Renal pelvis (tissue), 4 donors: ENCODE data around the gene C4orf54. TPM values are rescaled to one million over a fixed set of nuclear protein-coding genes. Genes with fewer than 3 reads are reported as not detected.
A peak's percentile ranks its signal among the peaks of the same experiment; 100 is the strongest.

Experiments
- DNase-seq: peaks from one replicate; pipeline ENCODE4 v3.0.0-alpha.2; 2013
- polyA plus RNA-seq, 3 donors: library from polyadenylated mRNA; unstranded; fragments of 120-200 nt; gene quantifications; one replicate each; pipeline ENCODE4 v1.2.1, GENCODE V29; 2013; ENCODE audit not compliant: insufficient read length in 3 of 3

C4orf54 gene
- polyA plus RNA-seq, 3 donors, result 1.1 TPM

DNA sequence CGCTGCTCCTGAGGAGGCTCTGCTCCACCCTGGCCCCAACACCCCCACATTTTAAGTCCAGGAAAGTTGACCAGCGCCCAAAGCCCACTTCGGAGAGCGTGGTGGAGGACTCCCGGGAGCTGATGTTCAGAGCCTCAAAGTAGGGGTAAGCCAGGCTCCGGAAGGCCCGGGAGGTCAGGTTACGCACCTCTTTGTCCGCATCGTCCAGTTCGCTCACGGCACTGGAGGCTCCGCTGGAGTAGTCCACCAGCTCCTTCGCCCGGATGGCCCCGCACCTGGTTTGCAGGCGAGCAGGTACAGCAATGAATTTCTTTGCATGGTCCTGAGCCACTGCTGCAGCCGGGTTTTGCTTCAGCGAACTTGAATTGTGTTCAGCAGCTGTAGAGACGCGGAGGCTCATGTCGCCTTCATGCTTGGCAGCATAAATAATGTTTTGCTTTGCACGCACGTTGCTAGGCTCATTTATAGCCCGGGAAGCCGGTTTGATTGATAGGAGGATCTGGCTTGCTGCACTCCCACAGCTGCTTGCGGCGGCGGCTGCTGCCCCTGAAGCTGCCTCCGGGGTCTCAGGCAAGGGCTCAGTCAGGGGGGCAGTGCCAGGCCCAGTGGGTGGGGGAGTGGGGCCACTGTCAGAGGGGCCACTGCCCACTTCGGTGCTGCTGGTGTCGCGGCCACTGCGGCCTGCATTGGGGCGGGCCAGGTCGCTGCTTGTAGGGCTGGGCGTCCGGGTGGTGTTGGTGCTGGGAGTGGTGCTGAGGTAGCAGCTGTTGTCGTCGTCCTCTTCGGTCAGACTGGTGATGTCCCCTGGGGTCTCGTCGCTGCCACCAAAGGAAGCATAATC, 4.8 kb downstream of the C4orf54 start:
- peak; percentile 88 for DNase-seq

DNA sequence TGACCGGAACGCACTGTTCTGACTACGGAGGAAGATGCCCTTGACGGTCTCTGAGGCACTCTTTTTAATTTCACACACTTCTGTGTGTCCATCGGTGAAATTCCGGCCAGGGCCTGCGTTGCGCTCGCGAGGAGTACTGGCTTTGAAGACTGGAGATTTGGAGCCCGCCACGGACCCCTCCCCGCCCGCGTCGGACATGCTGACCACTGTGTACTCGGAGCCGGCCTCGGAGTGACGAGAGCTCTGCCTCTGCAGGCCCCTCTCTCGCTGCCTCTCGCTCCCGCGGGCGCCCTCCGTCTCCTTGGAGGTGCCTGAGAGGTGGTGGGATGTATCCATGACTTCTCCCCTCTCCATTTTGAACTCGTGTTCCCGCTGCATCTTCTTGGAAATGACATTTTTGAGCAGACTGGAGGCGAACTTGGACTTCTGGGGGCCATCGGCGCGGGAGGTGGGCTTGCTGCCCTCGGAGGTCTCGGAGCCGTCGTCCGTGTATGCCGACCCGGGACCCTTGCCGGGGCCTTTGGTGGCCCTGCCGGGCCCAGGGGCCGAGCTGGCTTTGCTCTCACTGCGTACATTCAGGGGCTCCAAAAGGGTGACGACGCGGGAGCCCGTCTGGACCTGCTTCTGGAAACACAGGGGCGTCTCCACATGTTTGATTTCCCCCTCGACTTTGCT, 5.7 kb downstream of the C4orf54 start:
- DNase-seq, result no peak

DNA sequence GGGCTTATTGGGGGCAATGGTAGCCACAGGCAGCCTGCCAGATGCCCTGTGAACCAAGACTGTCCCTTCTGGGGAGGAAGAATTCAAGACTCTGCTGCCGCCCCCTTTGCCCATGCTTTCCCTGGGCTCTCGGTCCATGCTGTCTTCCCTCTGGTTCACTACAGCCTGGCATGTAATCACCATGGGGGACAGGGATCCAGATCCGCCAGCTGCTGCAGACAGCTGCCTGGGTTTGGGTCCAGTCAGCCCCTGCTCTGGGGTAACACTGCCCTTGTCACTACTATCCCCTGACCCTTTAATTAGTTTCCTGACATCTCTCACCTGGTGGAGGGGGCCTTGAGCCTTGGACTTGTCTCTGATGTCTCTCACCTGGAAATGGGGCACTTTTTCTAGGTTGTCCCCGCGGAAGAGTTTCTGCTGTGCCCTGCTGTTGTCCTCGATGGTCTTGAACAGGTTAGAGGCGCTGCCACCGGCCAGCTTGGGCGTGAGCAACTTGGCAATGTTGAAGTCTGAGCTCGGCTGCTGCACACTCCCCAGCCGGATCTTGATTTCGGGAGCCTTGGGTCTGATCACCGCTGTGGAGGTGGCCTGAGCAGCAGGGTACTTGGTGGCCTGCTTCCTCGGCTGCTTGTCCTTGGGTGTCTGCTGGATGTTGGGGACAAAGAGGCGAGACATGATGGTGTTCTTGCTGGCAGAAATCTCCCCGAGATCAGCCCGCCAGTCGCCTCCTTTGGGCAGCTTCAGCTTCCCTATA, 6.4 kb downstream of the C4orf54 start:
- no peak for DNase-seq

DNA sequence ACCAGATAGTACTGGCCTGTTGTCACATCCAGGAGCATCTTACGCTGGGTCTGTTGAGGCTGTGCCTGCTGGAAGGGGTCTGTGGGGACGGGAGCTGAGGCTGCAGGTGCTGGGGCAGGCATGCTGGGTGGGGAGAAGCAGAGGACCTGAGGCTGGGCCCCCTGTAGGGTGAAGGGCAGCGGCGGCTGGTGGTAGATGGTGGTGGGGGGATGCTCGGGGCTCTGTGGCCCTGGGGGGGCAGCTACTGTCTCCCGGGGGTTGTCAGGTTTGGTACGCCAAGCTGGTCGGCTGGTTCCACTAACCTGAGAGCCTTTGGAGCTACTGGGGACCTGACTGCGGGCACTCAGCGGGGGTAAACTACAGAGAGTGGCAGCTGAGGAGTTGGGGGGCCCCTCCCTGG, 7.8 kb downstream of the C4orf54 start:
- no peak for DNase-seq

DNA sequence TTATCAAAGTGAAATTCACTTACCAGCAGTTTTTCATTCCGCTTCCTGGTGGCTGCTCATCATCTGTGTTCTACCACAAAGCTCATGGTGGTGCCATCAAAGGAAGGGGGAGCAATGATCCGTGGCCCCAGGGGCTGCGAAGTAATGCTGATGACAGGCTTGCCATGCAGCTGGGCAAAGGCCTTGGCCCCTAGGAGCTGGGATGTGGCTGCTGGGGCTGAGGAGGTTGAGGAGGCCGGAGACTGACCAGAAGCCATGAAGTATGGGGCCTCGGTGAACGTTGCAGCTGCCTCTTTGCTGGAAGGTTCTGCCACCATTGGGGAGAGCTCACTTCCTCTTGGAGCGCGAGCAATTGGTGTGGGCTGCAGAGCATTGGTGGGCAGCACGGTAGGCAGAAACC, 8.4 kb downstream of the C4orf54 start:
- no peak for DNase-seq

DNA sequence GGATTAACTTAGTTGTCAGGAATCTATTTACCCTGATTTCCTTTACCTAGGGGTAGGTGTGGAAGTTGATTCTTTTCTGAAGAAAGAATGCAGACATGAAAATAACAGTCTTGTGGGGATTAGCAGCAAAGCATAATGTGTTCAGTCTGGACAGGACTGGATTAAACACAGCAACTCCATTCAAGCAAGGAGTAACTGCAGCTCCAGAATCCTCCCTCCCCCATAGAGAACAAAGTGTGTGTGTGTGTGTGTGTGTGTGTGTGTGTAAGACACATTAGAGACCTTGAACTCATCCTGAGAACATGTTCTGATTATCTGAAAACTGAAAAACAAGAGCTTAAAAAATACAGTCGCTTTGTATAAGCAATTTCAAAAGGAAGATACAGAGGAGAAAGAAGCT, 9.3 kb downstream of the C4orf54 start:
- DNase-seq, result peak; percentile 48

DNA sequence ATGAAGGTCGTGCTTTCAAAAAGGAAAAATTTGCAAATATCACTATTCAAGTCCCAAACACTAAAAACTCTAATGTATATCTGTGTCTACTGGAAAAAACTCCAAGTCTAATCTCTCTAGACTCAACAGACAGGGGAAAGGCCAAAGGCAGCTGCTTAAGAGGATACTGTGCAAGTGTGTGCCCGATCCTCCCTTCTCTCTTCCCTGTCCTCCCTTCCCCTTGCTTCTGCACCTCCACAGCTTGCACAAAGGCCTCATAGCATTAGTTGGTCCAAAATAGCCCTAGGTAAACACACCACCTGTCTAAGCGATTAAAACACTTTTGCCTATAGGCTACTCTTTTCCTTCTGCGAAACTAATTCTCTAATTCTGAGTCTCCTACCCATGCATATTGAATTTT, 10.6 kb downstream of the C4orf54 start:
- DNase-seq, result no peak

DNA sequence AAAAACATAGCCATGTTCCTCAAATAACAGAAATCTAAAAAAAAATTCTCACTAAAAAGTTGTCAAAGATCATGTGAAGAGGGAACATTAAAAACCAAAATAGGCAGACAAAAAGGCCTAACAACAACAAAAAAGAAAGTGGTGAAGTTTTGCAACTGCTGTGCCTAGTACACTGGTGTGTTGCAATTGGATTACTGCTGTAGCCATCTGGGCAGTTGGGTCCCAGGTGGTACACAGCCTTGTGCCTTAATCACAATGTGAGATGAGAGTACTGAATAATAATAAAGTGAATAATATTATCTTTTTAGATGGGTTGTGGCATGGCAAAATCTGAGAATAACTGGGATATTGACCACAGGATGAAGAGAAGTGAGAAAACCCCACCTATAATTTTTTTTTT, 12.0 kb downstream of the C4orf54 start:
- no peak for DNase-seq

DNA sequence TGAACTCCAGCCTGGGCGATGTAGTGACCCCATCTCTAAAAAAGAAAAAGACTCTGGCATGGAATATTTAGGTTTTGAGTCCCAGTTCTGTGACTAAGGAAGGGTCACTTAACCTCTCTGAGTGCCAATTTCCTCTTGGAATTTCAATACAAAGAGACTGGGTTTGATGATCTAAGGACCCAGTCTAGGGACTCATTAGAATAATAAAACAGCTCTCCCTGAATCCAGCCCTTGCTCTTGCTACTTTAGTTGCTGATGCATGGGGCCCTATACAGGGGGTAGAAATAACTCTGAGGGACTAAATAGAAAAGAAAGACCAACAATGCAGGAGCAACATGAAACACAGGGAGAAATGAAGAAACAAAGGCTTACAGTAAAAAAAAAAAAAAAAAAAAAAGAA, 12.6 kb downstream of the C4orf54 start:
- DNase-seq, result no peak

DNA sequence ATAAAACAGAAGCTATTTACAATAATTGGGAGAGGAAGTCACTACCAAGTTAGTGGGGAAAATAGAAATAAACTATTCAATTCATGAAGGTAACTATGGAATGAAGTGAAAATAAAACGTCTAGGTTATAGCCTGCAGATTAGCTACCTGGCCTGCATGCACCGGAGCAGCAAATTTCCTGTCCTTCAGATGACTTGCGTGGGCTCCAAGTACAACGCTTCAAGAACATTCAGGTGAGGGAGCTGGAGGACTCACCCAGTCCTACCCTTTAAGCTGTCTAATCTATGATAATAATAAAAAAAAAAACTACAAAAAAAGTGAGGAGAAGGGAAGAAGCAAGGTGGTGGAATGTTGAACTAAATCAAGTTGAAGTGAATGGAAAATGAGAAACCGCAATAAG, 13.2 kb downstream of the C4orf54 start:
- no peak for DNase-seq

DNA sequence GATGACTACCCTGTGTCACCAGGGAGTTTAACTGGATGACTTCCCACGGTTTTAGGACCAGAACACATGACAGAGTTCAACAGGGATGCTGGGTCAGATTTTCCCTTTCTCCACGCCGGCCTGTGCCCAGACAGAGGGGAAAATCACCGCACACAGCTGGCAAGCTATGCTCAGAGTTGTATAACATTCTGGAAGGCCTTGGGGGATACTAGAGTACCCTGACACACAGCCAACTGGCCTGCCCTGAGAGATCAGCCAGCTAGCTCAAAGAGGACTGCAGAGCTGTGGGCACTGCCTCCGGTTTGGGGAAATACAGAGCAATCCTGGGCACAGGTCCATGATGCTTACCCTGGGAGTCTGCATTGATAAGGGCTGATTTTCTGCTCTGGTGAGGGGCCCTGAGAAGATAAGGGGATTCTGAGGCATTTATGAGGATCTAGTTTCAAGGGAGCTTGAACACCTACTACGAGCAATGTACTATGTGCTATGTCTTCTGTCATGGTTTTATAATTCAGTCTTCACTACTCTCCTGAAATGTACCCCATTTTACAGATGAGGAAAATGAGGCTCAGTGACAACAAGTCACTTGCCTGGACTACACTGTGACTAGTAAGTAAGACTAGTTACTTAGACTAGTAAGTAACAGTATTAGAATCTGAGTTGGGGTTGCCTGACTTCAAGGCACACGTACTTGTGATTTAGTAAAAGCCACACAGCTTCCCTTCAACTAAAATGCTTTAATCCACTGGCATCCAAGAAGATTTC, 14.7 kb downstream of the C4orf54 start:
- no peak for DNase-seq

DNA sequence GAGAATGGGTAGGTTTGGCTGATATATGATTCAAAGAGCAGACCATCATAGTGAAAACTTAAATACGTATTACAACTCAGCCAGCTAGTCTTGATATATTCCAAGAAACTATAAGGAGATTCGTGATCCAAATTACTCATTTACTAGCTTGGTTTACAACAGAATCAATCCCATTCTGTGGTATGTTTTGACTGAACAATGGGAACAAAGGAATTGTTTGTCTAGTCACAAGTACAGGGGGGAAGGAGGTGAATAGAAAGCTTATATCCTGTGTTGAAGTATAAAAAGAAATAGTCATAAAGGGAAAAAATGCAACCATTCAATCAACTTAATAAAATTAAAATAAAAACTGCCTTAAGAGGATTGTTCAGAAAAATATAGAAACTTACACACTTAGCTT, 17.0 kb downstream of the C4orf54 start:
- no peak for DNase-seq

DNA sequence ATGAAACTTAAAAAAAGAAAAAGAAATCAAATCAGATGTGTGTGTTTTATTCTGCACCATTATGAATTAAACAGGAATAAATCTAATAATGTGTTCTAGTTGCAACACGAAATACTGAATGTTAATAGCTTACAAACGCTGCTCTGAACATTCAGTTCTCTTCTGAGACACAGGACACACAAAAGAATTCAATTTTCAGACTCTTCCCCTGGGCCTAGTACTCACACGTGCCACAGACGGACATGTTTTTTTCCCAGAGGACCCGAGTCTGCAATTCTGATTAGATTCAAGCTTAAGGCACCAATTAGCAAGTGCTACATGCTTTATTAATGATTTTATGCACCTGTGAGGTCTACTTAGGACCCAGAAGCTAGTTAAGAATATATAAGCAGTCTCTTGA, 20.5 kb downstream of the C4orf54 start:
- no peak for DNase-seq

DNA sequence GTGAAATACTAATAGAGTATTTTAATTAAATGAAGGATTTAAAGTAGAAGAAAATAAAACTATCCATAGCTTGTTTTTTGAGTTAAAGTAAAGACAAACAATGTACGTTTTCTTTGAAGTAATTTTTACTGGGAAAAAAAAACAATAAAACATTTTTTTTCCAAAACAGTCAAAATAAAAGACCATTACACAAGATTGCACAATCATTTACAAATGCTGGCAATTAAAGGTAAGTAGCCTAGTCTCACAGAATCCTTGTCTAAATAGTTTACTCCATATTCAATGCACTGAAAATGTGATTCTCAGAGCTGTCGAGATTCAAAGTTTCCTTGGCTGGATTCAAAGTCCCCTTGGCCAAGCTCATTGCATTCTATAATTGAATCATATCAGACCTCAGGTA, 21.2 kb downstream of the C4orf54 start:
- DNase-seq, result no peak

DNA sequence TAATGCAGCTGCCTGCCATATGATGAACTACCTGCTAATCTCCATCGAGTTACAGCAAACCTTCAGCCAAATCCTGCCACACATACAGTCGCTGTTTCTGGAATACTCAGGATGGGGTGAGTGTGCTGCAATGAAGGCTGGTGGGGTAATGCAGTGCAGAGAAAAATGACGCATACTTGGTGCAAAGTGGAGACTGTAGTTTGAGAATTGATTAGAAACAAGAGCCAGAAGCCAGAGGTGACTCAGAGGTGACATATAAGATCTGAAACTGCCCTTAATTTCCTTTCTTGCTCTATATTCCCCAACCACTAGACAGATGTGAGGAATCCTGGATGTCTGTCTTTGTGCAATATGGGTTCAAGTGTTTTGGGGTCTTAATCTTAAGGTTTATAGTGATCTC, 22.0 kb downstream of the C4orf54 start:
- no peak for DNase-seq

DNA sequence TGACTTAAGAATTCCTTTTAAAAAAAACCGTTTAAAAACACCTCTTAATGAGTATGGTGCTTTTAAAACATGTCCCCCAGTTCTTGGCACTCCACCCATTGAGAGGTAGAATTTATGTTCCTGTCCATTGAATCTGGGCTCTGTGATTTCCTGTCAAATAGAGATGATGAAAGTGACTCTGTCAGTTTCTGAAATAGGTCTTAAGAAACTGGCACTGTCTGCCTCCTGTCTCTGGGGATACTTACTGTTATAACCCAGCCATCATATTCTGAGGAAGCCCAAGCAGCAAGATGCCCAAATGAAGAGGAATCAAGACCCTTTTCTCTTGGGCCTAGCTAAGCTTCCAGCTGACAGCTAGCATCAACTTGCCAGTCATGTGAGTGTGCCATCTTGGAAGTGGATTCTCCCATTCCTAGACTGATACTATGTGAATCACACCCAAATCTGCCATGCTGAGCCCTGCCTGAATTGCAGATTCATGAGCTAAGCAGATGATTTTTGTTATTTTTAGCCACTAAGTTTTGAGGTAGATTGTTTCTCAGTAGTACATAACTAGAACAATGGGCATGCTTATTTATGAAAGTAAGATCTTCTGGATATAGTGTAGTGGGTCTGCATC, 22.8 kb downstream of the C4orf54 start:
- DNase-seq, result no peak

DNA sequence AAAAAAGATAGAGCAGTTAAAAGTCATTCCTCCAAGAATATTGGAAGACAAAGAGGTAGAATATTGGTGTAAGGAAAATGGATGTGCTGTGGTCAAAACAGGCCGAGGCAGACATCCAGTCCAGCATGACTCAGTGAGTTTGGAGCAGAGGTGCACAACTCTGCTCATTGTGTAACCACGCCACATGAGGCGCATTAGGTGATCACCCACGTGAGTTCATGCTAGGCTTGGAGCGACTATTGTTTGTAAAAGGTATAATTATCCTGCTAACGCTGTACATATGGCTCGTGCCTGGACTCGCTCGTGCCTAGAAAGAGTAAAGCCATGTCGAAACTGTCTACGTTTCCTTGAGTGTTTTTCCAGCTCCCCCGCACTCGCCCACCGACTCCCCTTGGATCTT, 23.9 kb downstream of the C4orf54 start:
- no peak for DNase-seq

DNA sequence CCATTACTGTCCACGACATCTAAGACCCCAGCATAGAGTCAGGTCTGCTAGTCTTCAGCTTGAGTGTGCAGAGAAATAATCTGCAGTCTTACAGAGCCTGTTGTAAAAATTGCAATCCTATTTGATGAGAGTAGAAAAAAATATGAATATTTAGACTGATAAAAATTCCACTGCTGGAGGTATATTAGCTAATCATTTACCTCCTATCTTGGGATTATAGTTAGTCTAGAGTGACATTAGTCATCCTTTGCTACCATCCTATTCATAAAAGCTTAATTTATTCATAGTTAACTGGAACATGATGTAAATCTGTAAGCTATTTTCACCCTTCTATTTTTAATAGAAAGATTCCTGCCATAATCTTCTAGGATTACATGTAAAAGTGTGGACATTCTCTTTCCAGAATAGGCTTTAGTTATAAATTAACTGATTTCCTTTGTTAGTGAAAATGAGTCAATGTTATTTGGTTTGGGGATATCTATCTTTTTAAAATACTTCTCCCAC, 26.7 kb downstream of the C4orf54 start:
- no peak for DNase-seq

DNA sequence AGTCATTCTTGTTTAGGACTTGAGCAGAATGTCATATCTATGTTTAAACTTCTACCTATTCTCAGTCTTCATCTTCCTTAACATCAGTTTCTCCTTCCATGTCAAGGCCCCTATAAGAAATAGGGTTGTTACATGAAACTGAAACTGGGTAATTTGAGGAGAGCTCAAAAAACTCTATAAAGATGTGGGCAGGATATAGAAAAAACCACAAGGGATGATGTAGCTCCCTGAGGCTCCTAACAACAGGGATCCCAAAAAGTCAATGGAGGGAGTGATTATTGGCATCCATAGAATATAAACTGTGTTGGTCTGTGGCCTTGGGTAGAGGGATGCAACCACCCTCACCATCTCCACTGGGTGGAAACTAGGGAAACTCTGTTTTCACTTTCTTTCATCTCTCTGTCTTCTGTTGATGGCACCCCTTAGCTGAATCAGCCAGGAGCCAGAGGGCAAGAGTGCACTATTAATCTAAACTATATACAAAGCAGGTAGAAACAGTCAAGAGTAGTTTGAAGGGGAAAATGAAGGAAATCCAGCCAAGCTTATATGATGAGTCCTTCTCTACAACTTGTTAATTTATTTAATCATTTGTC, 27.6 kb downstream of the C4orf54 start:
- DNase-seq, result no peak

DNA sequence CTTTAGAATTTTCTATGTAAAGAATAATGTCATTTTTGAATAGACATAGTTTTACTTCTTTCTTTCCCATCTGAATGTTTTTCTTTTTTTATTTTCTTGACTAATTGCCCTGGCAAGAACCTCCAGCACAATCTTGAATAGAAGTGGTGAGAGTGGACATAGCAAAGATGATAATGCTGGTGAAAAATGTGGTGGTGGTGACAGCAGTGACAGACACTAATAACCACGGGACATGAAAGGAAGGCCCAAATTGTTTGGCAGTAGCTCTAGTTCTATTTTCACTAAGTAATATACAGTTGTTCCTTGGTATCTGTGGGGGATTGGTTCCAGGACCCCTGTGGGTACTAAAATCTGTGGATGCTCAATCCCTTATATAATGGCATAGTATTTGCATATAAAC, 29.6 kb downstream of the C4orf54 start:
- no peak for DNase-seq

DNA sequence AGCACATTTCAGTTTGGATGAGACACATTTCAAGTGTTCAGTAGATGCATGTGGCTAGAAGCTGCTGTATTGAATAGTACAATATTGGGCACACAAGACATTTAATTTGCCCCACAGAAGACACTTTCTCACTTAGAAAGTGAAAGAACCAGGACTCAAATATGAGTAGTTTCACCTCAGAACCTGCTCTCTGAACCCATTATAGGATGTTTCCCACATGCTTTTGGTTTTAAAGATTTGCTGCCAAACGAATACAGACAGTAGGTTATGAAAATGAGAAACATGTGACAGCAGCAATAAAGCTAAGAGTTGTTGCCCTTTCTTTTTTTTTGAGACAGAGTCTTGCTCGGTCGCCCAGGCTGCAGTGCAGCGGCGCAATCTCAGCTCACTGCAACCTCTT, 32.3 kb downstream of the C4orf54 start:
- no peak for DNase-seq
